ENCODE measurements around the gene TMEM243. TPM values are rescaled to one million over a fixed set of nuclear protein-coding genes. Genes with fewer than 3 reads are reported as not detected.

The TMEM243 gene
- total RNA-seq, 4 donors from 2014 or later: 2.2 to 59.4 (median 19.1) TPM; not detected in 1

DNA sequence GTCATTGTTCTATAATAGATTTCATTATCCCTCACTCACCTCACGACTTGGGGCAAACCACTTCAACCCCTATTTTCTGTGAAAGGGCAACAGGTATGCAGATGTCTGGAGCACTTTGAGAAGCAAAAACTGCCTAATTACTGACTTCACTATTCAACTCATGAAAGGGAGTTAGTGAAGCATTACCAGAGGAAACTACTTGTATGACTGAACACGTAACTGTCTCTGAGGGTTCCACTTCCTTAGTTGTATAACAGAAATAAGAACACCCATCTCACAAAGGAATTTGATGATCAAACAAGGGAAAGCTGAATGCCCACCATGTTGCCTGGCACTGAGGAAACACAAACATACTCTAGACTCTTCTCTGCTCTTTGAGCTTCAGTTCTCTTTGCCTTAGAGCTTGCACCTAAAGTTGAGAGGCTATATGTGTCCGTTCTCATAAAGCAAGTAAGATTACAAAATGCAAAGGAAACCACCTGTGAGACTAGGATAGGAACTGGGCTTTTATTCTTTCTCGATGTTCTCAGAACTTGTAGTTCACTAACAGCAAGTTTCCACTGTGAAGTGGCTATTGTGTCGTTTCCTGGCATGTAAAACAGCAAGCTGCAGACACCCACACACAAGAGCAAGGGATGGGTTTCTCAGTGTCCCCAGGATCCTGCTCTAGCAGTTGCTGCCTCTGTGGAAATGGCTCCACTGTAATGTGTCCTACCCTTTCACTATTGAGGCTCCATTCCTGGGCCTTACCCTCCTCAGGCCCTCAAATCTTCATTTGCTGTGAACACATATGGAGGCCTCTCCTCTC is 2.6 kb downstream of the TMEM243 start:
- peak overlapping the region; percentile 22 to 91 (median 82) for H3K27ac ChIP-seq
- peaks cover 10 to 51% (median 18%) of the 10 kb centered on the region in 4 donors for H3K4me1 ChIP-seq
- in situ Hi-C loops (cut with MboI; ENCODE audit: low pct_ligation_motif_present in 1 of 4, low pct_unique_long_range_greater_than_20kb in 1 of 4, low sequenced_read_pairs in 3 of 4) (no loop called here), intact Hi-C loops (cut with DNase I; ENCODE audit: low total_unique reads) (no loop called here)
- H3K27me3 ChIP-seq: no peaks in the 10 kb centered on the region
- H3K4me3 ChIP-seq: peak overlapping the region in 1 of 4 donors; percentile 92
- no peaks in the 10 kb centered on the region for H3K36me3 ChIP-seq
- 33 to 60% methylated on average over 1 to 5 of the region's 5 CpGs for WGBS, 2 donors (ENCODE audit: low coverage in 1 of 2)
- TF ChIP-seq, protein P1, sequence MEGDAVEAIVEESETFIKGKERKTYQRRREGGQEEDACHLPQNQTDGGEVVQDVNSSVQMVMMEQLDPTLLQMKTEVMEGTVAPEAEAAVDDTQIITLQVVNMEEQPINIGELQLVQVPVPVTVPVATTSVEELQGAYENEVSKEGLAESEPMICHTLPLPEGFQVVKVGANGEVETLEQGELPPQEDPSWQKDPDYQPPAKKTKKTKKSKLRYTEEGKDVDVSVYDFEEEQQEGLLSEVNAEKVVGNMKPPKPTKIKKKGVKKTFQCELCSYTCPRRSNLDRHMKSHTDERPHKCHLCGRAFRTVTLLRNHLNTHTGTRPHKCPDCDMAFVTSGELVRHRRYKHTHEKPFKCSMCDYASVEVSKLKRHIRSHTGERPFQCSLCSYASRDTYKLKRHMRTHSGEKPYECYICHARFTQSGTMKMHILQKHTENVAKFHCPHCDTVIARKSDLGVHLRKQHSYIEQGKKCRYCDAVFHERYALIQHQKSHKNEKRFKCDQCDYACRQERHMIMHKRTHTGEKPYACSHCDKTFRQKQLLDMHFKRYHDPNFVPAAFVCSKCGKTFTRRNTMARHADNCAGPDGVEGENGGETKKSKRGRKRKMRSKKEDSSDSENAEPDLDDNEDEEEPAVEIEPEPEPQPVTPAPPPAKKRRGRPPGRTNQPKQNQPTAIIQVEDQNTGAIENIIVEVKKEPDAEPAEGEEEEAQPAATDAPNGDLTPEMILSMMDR (IDR thresholded peaks at IDR 0.05): no peak
- TF ChIP-seq POLR2AphosphoS5 (IDR thresholded peaks at IDR 0.05) (peak in 1 of 3 donors; percentile 43), POLR2A (IDR thresholded peaks at IDR 0.05) (no peak), EP300 (IDR thresholded peaks at IDR 0.05; ENCODE audit: low read depth) (no peak)
- no peaks in the 10 kb centered on the region for H3K9me3 ChIP-seq
- peak; percentile 42 for DNase-seq

DNA sequence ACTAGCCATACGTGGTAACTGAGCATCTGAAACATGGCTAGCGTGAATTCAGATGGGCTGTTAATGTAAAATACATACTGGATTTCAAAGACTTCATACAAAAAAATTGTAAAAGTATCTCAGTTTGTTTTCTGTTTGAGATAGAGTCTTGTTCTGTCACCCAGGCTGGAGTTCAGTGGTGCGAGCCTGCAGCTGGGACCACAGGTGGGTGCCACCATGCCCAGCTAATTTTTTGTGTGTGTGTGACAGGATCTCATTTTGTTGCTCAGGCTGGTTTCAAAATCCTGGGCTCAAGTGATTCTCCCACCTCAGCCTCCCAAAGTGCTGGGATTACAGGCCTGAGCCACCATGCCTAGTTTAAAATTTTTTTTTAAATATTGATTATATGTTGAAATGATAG is 4.5 kb downstream of the TMEM243 start:
- no peaks in the 10 kb centered on the region for H3K36me3 ChIP-seq
- intact Hi-C loops (cut with DNase I; ENCODE audit: low total_unique reads): no loop called here
- TF ChIP-seq POLR2A (IDR thresholded peaks at IDR 0.05) (no peak), EP300 (IDR thresholded peaks at IDR 0.05; ENCODE audit: low read depth) (no peak), POLR2AphosphoS5 (IDR thresholded peaks at IDR 0.05) (no peak)
- TF ChIP-seq, protein P1 (IDR thresholded peaks at IDR 0.05): no peak
- no peak overlapping the region for H3K27ac ChIP-seq
- no peaks in the 10 kb centered on the region for H3K9me3 ChIP-seq
- 88 to 100% methylated on average over 3 of the region's 3 CpGs for WGBS, 2 donors (ENCODE audit: low coverage in 1 of 2)
- H3K4me1 ChIP-seq: peaks cover 4 to 54% (median 10%) of the 10 kb centered on the region in 4 donors
- H3K27me3 ChIP-seq: no peaks in the 10 kb centered on the region
- no peak for DNase-seq
- in situ Hi-C loops (cut with MboI; ENCODE audit: low pct_ligation_motif_present in 1 of 4, low pct_unique_long_range_greater_than_20kb in 1 of 4, low sequenced_read_pairs in 3 of 4): no loop called here
- H3K4me3 ChIP-seq: no peak overlapping the region

- DNase-seq: no peak
- no peak overlapping the region for H3K27ac ChIP-seq
- H3K27me3 ChIP-seq: no peaks in the 10 kb centered on the region
- H3K4me1 ChIP-seq: peaks cover 4 to 53% (median 9%) of the 10 kb centered on the region in 4 donors
- WGBS, 2 donors (ENCODE audit: low coverage in 1 of 2): 37 to 61% methylated on average over 2 of the region's 2 CpGs
- intact Hi-C loops (cut with DNase I; ENCODE audit: low total_unique reads): no loop called here
- in situ Hi-C loops (cut with MboI; ENCODE audit: low pct_ligation_motif_present in 1 of 4, low pct_unique_long_range_greater_than_20kb in 1 of 4, low sequenced_read_pairs in 3 of 4): no loop called here
- H3K9me3 ChIP-seq: no peaks in the 10 kb centered on the region
- H3K4me3 ChIP-seq: no peak overlapping the region
- H3K36me3 ChIP-seq: no peaks in the 10 kb centered on the region
- TF ChIP-seq POLR2AphosphoS5 (IDR thresholded peaks at IDR 0.05): no peak
These were observed 5.7 kb downstream of the TMEM243 start for GRCh38 chr7:87213811-87214210.

DNA sequence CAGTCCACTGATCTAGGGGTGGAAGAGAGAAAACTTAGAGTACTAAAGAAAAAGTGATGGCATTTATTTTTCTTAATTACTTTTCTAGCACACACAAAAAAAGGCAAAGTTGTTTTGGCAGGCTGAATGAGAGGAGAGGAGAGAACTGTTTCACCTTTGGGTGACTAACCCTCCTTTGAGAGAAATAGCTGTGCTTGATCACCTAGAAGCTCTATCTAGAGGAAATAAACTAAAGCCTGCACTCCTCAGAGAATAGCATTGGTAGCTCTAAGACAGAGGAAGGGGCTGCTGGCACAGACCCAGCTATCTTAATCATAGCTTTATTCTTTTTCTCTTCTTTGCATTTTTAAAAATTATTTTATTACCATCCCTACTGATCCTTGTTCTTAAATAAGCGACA is 6.3 kb downstream of the TMEM243 start:
- 72 to 90% methylated on average over 1 of the region's 1 CpG for WGBS, 2 donors (ENCODE audit: low coverage in 1 of 2)
- DNase-seq: no peak
- no peak overlapping the region for H3K27ac ChIP-seq
- H3K36me3 ChIP-seq: no peaks in the 10 kb centered on the region
- intact Hi-C loops (cut with DNase I; ENCODE audit: low total_unique reads) (no loop called here), in situ Hi-C loops (cut with MboI; ENCODE audit: low pct_ligation_motif_present in 1 of 4, low pct_unique_long_range_greater_than_20kb in 1 of 4, low sequenced_read_pairs in 3 of 4) (no loop called here)
- H3K4me3 ChIP-seq: no peak overlapping the region
- TF ChIP-seq, protein P1 (IDR thresholded peaks at IDR 0.05): no peak
- TF ChIP-seq POLR2AphosphoS5 (IDR thresholded peaks at IDR 0.05) (no peak), POLR2A (IDR thresholded peaks at IDR 0.05) (no peak), EP300 (IDR thresholded peaks at IDR 0.05; ENCODE audit: low read depth) (no peak)
- H3K9me3 ChIP-seq: no peaks in the 10 kb centered on the region
- no peaks in the 10 kb centered on the region for H3K27me3 ChIP-seq
- peaks cover 4 to 47% (median 6%) of the 10 kb centered on the region in 4 donors for H3K4me1 ChIP-seq

All from transverse colon (tissue), 4 donors.